ENCODE measurements around the gene MPDZ. TPM values are rescaled to one million over a fixed set of nuclear protein-coding genes. Genes with fewer than 3 reads are reported as not detected.
"Not testable (repeated sequence)": the region's sequence is repeated elsewhere in the genome, so short reads cannot be mapped to it uniquely, and the experiment has no call there.

Gene MPDZ
- polyA plus RNA-seq, 1 experiment = 22.0 TPM

GRCh38 chr9:13224366-13224765, 55.1 kb downstream of the MPDZ start:
- Histone ChIP-seq H3K4me3 (ENCODE audit: low read depth, low read length) (no peak overlapping the region), H3K27me3 (ENCODE audit: control insufficient read depth, insufficient read depth, low read length) (no peaks in the 10 kb centered on the region), H3K36me3 (ENCODE audit: control insufficient read depth, insufficient read depth, low read length) (no peaks in the 10 kb centered on the region)
- ChIA-PET CTCF (no interaction called here), POLR2A (interaction anchor here (0.6 kb wide), 1 partner anchor 342 kb away, joined by 3 read pairs; no protein-coding TSS in a partner anchor)
- no peak for DNase-seq (ENCODE audit: low read depth)
- no peak for TF ChIP-seq CTCF (IDR thresholded peaks at IDR 0.05; ENCODE audit: insufficient read depth, low read depth, low read length)

- H3K27me3 ChIP-seq (ENCODE audit: control insufficient read depth, insufficient read depth, low read length); POLR2A ChIA-PET; DNase-seq (ENCODE audit: low read depth); H3K4me3 ChIP-seq (ENCODE audit: low read depth, low read length); H3K36me3 ChIP-seq (ENCODE audit: control insufficient read depth, insufficient read depth, low read length): not testable (repeated sequence)
- CTCF ChIA-PET = interaction anchor here (0.6 to 1.0 kb wide), 3 partner anchors 10 to 1165 kb away, joined by 3 to 4 read pairs (median 4); no protein-coding TSS in a partner anchor
These were observed 56.8 kb downstream of the MPDZ start for GRCh38 chr9:13222733-13223132.

GRCh38 chr9:13221741-13222140, 57.8 kb downstream of the MPDZ start:
- Histone ChIP-seq H3K36me3 (ENCODE audit: control insufficient read depth, insufficient read depth, low read length) (no peaks in the 10 kb centered on the region), H3K4me3 (ENCODE audit: low read depth, low read length) (no peak overlapping the region), H3K27me3 (ENCODE audit: control insufficient read depth, insufficient read depth, low read length) (no peaks in the 10 kb centered on the region)
- DNase-seq (ENCODE audit: low read depth) = no peak
- ChIA-PET POLR2A (interaction anchor here (0.7 kb wide), 1 partner anchor 1095 kb away, joined by 4 read pairs; no protein-coding TSS in a partner anchor), CTCF (no interaction called here)
- TF ChIP-seq CTCF (IDR thresholded peaks at IDR 0.05; ENCODE audit: insufficient read depth, low read depth, low read length) = no peak

- POLR2A ChIA-PET = no interaction called here
- Histone ChIP-seq H3K36me3 (ENCODE audit: control insufficient read depth, insufficient read depth, low read length) (no peaks in the 10 kb centered on the region), H3K27me3 (ENCODE audit: control insufficient read depth, insufficient read depth, low read length) (no peaks in the 10 kb centered on the region), H3K4me3 (ENCODE audit: low read depth, low read length) (no peak overlapping the region)
- CTCF ChIA-PET = interaction anchor here (1.0 kb wide), 1 partner anchor 13 kb away, joined by 3 read pairs; no protein-coding TSS in a partner anchor
- TF ChIP-seq CTCF (IDR thresholded peaks at IDR 0.05; ENCODE audit: insufficient read depth, low read depth, low read length) = no peak
- DNase-seq (ENCODE audit: low read depth) = no peak
These were observed 58.7 kb downstream of the MPDZ start for GRCh38 chr9:13220837-13221236.

GRCh38 chr9:13215791-13216554, 63.5 kb downstream of the MPDZ start:
- POLR2A ChIA-PET = interaction anchor here (0.6 kb wide), 1 partner anchor 105 kb away, joined by 8 read pairs; no protein-coding TSS in a partner anchor
- no peaks in the 10 kb centered on the region for H3K36me3 ChIP-seq (ENCODE audit: control insufficient read depth, insufficient read depth, low read length)
- CTCF ChIA-PET = interaction anchor here (0.7 to 1.1 kb wide), 2 partner anchors 127 to 212 kb away, joined by 3 read pairs; no protein-coding TSS in a partner anchor
- no peak overlapping the region for H3K4me3 ChIP-seq (ENCODE audit: low read depth, low read length)
- DNase-seq (ENCODE audit: low read depth) = no peak
- no peak for TF ChIP-seq CTCF (IDR thresholded peaks at IDR 0.05; ENCODE audit: insufficient read depth, low read depth, low read length)
- no peaks in the 10 kb centered on the region for H3K27me3 ChIP-seq (ENCODE audit: control insufficient read depth, insufficient read depth, low read length)

Data from BJ (cell line).